Uterus (tissue), 4 donors: ENCODE results near the gene KIRREL3. TPM values are rescaled to one million over a fixed set of nuclear protein-coding genes. Genes with fewer than 3 reads are reported as not detected.

ENCODE experiments used
- DNase-seq, 2 donors: peaks; one replicate each; pipeline ENCODE4 v3.0.0-alpha.2; 2019 to 2020
- H3K27ac ChIP-seq, 2 donors: fragments of 200-600 bp; sonication (generic); 1 replicate in 1 of 2; 2 replicates in 1 of 2; pipeline ENCODE4 v1.5.1; 2016 to 2018
- H3K27me3 ChIP-seq, 2 donors: fragments of 200-600 bp; sonication (generic); one replicate each; pipeline ENCODE4 v1.5.1; 2018 to 2019; ENCODE audit warnings: control low read depth in 1 of 2
- H3K36me3 ChIP-seq, 2 donors: fragments of 200-600 bp; sonication (generic); one replicate each; pipeline ENCODE4 v1.5.1; 2019; ENCODE audit warnings: control low read depth in 1 of 2
- H3K4me1 ChIP-seq, 2 donors: fragments of 200-600 bp; sonication (generic); one replicate each; pipeline ENCODE4 v1.5.1; 2018 to 2019; ENCODE audit warnings: control low read depth in 1 of 2
- H3K4me3 ChIP-seq, 2 donors: fragments of 200-600 bp; sonication (generic); 1 replicate in 1 of 2; 2 replicates in 1 of 2; pipeline ENCODE4 v1.5.1; 2018 to 2019; ENCODE audit warnings: mild to moderate bottlenecking in 1 of 2
- H3K9me3 ChIP-seq, 2 donors: fragments of 200-600 bp; sonication (generic); one replicate each; pipeline ENCODE4 v1.5.1; 2019; ENCODE audit warnings: control low read depth in 1 of 2
- POLR2A ChIP-seq, 2 donors: fragments of 450-650 bp; IDR thresholded peaks; one replicate each; pipeline ENCODE4 v1.6.1; 2016; ENCODE audit warnings: antibody characterized with exemption in 2 of 2, mild to moderate bottlenecking in 1 of 2, moderate library complexity in 1 of 2
- intact Hi-C: fragments of 100-400 bp; cut with DNase I; formaldehyde crosslinking; loops from one replicate; pipeline ENCODE4 v1.15.1; 2023; ENCODE audit warnings: low total_unique reads
- total RNA-seq, 4 donors: library from RNA; depleted of rRNA in 3 of 4; stranded (reverse); fragments of >200 nt in 3 of 4; gene quantifications; one replicate each; pipeline versions ENCODE4 v1.1.0 to v1.2.4, GENCODE V29; 2014 to 2023
- TF ChIP-seq, protein P1 (sequence below), 4 experiments: fragments of 200-600 bp in 2 of 4; fragments of 450-650 bp in 2 of 4; sonication (generic) in 2 of 4; IDR thresholded peaks; one replicate each; pipeline ENCODE4 v1.5.1; 2016 to 2019; ENCODE audit warnings: antibody characterized with exemption in 4 of 4, mild to moderate bottlenecking in 2 of 4, moderate library complexity in 1 of 4
- donor health status: DM: yes; HTN: yes; CAD: no.

Gene KIRREL3
- total RNA-seq, 4 donors from 2014 or later, result 10.0 TPM; not detected in 3

DNA sequence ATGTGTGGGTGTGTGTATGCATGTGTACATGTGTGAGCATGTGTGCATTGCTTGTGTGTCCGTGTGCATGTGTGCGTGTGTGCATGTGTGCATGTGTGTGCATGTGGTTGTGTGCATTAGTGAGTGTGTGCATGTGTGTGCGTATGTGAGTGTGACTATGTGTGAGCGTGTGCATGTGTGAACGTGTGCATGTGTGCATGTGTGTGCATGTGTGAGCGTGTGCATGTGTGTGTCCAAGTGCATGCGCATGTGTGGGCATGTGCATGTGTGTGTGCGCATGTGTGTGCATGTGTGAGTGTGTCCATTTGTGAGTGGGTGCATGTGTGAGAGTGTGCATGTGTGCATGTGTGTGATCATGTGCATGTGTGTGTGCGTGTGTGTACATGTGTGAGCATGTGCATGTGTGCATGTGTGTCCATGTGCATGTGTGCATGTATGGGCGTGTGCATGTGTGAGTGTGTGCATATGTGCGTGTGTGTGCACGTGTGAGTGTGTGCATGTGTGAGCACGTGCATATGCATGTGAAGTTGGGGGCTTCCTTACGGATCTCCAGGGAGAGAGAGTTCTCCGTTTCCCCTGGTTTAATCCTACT lies 549.3 kb downstream of the KIRREL3 start:
- H3K27me3 ChIP-seq, result peaks cover 0 to 3% of the 10 kb centered on the region in 2 donors
- intact Hi-C loops, result no loop called here
- TF ChIP-seq, protein P1, sequence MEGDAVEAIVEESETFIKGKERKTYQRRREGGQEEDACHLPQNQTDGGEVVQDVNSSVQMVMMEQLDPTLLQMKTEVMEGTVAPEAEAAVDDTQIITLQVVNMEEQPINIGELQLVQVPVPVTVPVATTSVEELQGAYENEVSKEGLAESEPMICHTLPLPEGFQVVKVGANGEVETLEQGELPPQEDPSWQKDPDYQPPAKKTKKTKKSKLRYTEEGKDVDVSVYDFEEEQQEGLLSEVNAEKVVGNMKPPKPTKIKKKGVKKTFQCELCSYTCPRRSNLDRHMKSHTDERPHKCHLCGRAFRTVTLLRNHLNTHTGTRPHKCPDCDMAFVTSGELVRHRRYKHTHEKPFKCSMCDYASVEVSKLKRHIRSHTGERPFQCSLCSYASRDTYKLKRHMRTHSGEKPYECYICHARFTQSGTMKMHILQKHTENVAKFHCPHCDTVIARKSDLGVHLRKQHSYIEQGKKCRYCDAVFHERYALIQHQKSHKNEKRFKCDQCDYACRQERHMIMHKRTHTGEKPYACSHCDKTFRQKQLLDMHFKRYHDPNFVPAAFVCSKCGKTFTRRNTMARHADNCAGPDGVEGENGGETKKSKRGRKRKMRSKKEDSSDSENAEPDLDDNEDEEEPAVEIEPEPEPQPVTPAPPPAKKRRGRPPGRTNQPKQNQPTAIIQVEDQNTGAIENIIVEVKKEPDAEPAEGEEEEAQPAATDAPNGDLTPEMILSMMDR (IDR thresholded peaks at IDR 0.05), result no peak
- TF ChIP-seq POLR2A (IDR thresholded peaks at IDR 0.05), result no peak
- H3K4me1 ChIP-seq, result no peaks in the 10 kb centered on the region
- DNase-seq, result no peak
- H3K4me3 ChIP-seq, result no peak overlapping the region
- no peaks in the 10 kb centered on the region for H3K36me3 ChIP-seq
- no peak overlapping the region for H3K27ac ChIP-seq
- H3K9me3 ChIP-seq, result no peaks in the 10 kb centered on the region

DNA sequence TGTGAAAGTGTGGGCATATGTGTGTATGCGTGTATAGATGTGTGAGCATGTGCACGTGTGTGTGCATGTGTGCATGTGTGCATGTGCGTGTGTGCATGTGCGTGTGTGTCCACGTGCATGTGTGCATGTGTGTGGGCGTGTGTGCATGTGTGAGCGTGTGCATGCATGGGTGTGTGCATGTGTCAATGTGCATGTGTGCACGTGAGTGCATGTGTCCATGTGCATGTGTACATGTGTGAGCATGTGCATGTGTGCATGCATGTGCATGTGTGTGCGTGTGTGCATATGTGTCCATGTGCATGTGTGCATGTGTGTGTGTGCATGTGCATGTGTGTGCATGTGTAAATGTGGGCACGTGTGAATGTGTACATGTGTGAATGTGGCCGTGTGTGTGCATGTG lies 549.8 kb downstream of the KIRREL3 start:
- intact Hi-C loops, result no loop called here
- TF ChIP-seq POLR2A (IDR thresholded peaks at IDR 0.05), result no peak
- TF ChIP-seq, protein P1 (IDR thresholded peaks at IDR 0.05), result no peak

DNA sequence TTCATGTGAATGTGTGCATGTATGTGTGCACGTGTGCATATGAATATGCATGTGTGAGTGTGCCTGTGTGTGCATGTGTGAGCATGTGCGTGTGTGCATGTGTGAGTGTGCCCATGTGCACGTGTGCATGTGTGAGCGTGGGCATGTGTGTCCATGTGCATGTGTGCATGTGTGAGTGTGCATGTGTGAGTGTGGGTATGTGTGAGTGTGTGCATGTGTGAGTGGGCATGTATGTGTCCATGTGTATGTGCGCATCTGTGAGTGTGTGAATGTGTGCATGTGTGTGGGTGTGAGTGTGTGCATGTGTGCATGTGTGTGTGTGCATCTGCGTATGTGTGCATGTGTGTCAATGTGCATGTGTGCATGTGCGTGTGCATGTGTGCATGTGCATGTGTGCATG lies 550.4 kb downstream of the KIRREL3 start:
- no peaks in the 10 kb centered on the region for H3K36me3 ChIP-seq
- TF ChIP-seq, protein P1 (IDR thresholded peaks at IDR 0.05), result no peak
- no peak for TF ChIP-seq POLR2A (IDR thresholded peaks at IDR 0.05)
- no peak overlapping the region for H3K27ac ChIP-seq
- no peak overlapping the region for H3K4me3 ChIP-seq
- no peaks in the 10 kb centered on the region for H3K4me1 ChIP-seq
- intact Hi-C loops, result no loop called here
- H3K9me3 ChIP-seq, result no peaks in the 10 kb centered on the region
- DNase-seq, result no peak
- H3K27me3 ChIP-seq, result peaks cover 0 to 3% of the 10 kb centered on the region in 2 donors

More for the DNA sequence above, 549.8 kb downstream of the KIRREL3 start:
- Histone ChIP-seq H3K27ac (no peak overlapping the region), H3K9me3 (no peaks in the 10 kb centered on the region), H3K4me1 (no peaks in the 10 kb centered on the region), H3K36me3 (no peaks in the 10 kb centered on the region), H3K4me3 (no peak overlapping the region), H3K27me3 (peaks cover 0 to 3% of the 10 kb centered on the region in 2 donors)
- DNase-seq, result no peak

DNA sequence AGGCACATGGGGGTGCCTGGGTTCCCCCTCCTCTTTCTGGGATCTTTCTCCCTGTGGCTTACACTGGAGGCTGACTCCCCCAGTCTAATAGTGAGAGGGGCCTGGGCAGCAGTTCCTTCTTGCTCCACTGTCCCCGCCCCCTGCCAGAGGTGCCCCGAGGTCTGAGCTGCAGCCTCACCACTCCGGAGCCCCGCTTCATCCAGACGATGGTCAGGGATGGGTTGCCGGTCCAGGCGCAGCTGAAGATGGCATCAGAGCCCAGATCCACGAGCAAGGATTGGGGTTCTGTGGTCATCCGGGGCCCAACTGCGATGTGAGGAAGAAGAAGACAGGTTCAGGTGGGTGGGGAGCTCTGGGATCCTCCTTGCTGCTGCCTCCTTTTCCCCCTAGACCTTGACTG lies 554.0 kb downstream of the KIRREL3 start:
- no peak overlapping the region for H3K4me3 ChIP-seq
- H3K9me3 ChIP-seq, result no peaks in the 10 kb centered on the region
- intact Hi-C loops, result no loop called here

DNA sequence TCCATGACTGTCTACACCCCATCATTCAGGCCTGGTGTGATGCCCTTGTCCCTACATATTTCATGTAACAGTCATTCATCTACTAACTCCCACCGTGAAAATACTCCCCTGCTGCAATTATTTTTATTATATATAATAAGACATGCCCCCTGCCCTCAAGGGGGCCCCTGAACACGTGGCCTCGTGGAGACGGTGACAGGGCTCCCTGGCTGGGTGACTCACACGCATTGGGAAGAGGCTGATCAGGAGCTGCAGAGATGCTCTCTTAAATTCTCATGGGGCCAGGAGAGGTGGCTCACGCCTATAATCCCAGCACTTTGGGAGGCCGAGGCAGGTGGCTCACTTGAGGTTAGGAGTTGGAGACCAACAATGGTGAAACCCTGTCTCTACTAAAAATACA lies 556.5 kb downstream of the KIRREL3 start:
- H3K9me3 ChIP-seq, result no peaks in the 10 kb centered on the region
- no peak overlapping the region for H3K4me3 ChIP-seq
- no peak for TF ChIP-seq POLR2A (IDR thresholded peaks at IDR 0.05)
- TF ChIP-seq, protein P1 (IDR thresholded peaks at IDR 0.05), result no peak
- intact Hi-C loops, result no loop called here
- no peaks in the 10 kb centered on the region for H3K27me3 ChIP-seq
- H3K4me1 ChIP-seq, result no peaks in the 10 kb centered on the region
- no peak overlapping the region for H3K27ac ChIP-seq
- H3K36me3 ChIP-seq, result no peaks in the 10 kb centered on the region
- DNase-seq, result no peak

More for the DNA sequence above, 554.0 kb downstream of the KIRREL3 start:
- TF ChIP-seq, protein P1 (IDR thresholded peaks at IDR 0.05), result no peak
- no peak for TF ChIP-seq POLR2A (IDR thresholded peaks at IDR 0.05)
- Histone ChIP-seq H3K36me3 (no peaks in the 10 kb centered on the region), H3K27me3 (no peaks in the 10 kb centered on the region), H3K4me1 (no peaks in the 10 kb centered on the region), H3K27ac (no peak overlapping the region)
- DNase-seq, result no peak
